22Rv1 (cell line): ENCODE measurements around the gene IL18R1.

Source experiments
- CTCF ChIP-seq: fragments of 450-650 bp; IDR thresholded peaks from 2 replicates; pipeline ENCODE4 v1.5.1; 2017; ENCODE audit warnings: mild to moderate bottlenecking
- ZFX ChIP-seq: fragments of 450-650 bp; IDR thresholded peaks from 2 replicates; pipeline ENCODE4 v1.6.1; 2017; ENCODE audit warnings: antibody characterized with exemption, borderline replicate concordance

GRCh38 chr2:102306125-102306524 is 49.5 kb upstream of the IL18R1 start:
- TF ChIP-seq CTCF (no peak), ZFX (no peak)
